ENCODE results near the gene KCNG2. TPM values are rescaled to one million over a fixed set of nuclear protein-coding genes. Genes with fewer than 3 reads are reported as not detected.

Gene KCNG2
- total and polyA plus RNA-seq, 2 of the 4 experiments (the other 2 are of a cell fraction): not detected

GRCh38 chr18:79900610-79901570 is 103.2 kb downstream of the KCNG2 start:
- H4K5ac ChIP-seq (ENCODE audit: low read depth, low read length): no peak overlapping the region
- POLR2A ChIA-PET (ENCODE audit: unreplicated experiment): no interaction called here
- H3K36me3 ChIP-seq (ENCODE audit: control insufficient read depth, insufficient read depth, low read length): peaks cover 33% of the 10 kb centered on the region
- H2BK120ac ChIP-seq (ENCODE audit: low read depth, low read length): no peak overlapping the region
- intact Hi-C loops (cut with micrococcal nuclease): no loop called here
- no peak overlapping the region for H3K27ac ChIP-seq (ENCODE audit: insufficient read depth, low read length)
- peaks cover 4% of the 10 kb centered on the region for H3K4me1 ChIP-seq (ENCODE audit: control insufficient read depth, insufficient read depth, low read length)
- TF ChIP-seq RCOR1 (IDR thresholded peaks at IDR 0.05; ENCODE audit: insufficient replicate concordance, low read length): no peak
- no peak for TF ChIP-seq CEBPB (IDR thresholded peaks at IDR 0.05; ENCODE audit: low read depth, low read length)
- TF ChIP-seq, protein P1, sequence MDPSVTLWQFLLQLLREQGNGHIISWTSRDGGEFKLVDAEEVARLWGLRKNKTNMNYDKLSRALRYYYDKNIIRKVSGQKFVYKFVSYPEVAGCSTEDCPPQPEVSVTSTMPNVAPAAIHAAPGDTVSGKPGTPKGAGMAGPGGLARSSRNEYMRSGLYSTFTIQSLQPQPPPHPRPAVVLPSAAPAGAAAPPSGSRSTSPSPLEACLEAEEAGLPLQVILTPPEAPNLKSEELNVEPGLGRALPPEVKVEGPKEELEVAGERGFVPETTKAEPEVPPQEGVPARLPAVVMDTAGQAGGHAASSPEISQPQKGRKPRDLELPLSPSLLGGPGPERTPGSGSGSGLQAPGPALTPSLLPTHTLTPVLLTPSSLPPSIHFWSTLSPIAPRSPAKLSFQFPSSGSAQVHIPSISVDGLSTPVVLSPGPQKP (IDR thresholded peaks at IDR 0.05; ENCODE audit: borderline replicate concordance, low read depth, low read length): no peak
- no peak for TF ChIP-seq NFE2L2 (IDR thresholded peaks at IDR 0.05; ENCODE audit: low read depth, low read length)
- TF ChIP-seq, protein P2, sequence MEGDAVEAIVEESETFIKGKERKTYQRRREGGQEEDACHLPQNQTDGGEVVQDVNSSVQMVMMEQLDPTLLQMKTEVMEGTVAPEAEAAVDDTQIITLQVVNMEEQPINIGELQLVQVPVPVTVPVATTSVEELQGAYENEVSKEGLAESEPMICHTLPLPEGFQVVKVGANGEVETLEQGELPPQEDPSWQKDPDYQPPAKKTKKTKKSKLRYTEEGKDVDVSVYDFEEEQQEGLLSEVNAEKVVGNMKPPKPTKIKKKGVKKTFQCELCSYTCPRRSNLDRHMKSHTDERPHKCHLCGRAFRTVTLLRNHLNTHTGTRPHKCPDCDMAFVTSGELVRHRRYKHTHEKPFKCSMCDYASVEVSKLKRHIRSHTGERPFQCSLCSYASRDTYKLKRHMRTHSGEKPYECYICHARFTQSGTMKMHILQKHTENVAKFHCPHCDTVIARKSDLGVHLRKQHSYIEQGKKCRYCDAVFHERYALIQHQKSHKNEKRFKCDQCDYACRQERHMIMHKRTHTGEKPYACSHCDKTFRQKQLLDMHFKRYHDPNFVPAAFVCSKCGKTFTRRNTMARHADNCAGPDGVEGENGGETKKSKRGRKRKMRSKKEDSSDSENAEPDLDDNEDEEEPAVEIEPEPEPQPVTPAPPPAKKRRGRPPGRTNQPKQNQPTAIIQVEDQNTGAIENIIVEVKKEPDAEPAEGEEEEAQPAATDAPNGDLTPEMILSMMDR (conservative IDR thresholded peaks at IDR 0.05; ENCODE audit: low read depth, low read length): no peak
- no peak for TF ChIP-seq RAD21 (IDR thresholded peaks at IDR 0.05; ENCODE audit: low read length)
- TF ChIP-seq RFX5 (IDR thresholded peaks at IDR 0.05; ENCODE audit: low read depth, low read length): no peak
- DNase-seq (no peak), ATAC-seq (ENCODE audit: low read depth) (no peak)
- H3K23ac ChIP-seq (ENCODE audit: low read depth, low read length): no peak overlapping the region
- dilution Hi-C loops (cut with HindIII; ENCODE audit: low sequenced_read_pairs, unreplicated experiment): no loop called here
- WGBS, 2 experiments (ENCODE audit: extremely low coverage in 2 of 2, insufficient read length in 1 of 2): 91% methylated on average over 13 of the region's 28 CpGs; no CpG with 5 or more reads in 1 of the 2 experiments
- H3K56ac ChIP-seq (ENCODE audit: extremely low read depth, insufficient read depth, low read length): no peak overlapping the region
- CTCF ChIA-PET: no interaction called here
- no peak overlapping the region for H3K4me2 ChIP-seq (ENCODE audit: low read depth, low read length)
- no peak overlapping the region for H2BK15ac ChIP-seq (ENCODE audit: low read depth, low read length)
- no peaks in the 10 kb centered on the region for H3K27me3 ChIP-seq (ENCODE audit: control insufficient read depth, insufficient read depth, low read length)
- H2AFZ ChIP-seq (replicated peaks; ENCODE audit: low read length, poor library complexity): no peak overlapping the region
- H4K91ac ChIP-seq (ENCODE audit: insufficient read depth, low read depth, low read length): no peak overlapping the region
- no peak overlapping the region for H3K4me3 ChIP-seq (ENCODE audit: insufficient read depth, low read depth, low read length)
- H3K79me1 ChIP-seq (ENCODE audit: low read depth in 1 of 2, low read length in 2 of 2): no peaks in the 10 kb centered on the region; a peak in 1 of 4 replicates
- in situ Hi-C loops (cut with MboI; ENCODE audit: low sequenced_read_pairs): no loop called here
- H2BK20ac ChIP-seq (ENCODE audit: low read depth, low read length): no peak overlapping the region
- H3K9me1 ChIP-seq (ENCODE audit: insufficient read depth, low read length): no peaks in the 10 kb centered on the region
- H3K18ac ChIP-seq (ENCODE audit: low read depth, low read length): no peak overlapping the region
- H3K4ac ChIP-seq (ENCODE audit: low read depth, low read length): no peak overlapping the region
- BruUV-seq (replicated peaks): no TSS peak
- peak overlapping the region; percentile 28 for H2AK9ac ChIP-seq (replicated peaks; ENCODE audit: low read depth, low read length, poor library complexity)
- H4K8ac ChIP-seq (ENCODE audit: low read depth in 2 of 2, low read length in 2 of 2): no peak overlapping the region
- no peak overlapping the region for H2BK5ac ChIP-seq (ENCODE audit: low read depth, low read length, poor library complexity, severe bottlenecking)
- H3K9ac ChIP-seq (ENCODE audit: low read depth, low read length): no peak overlapping the region
- no peak overlapping the region for H3K14ac ChIP-seq (replicated peaks; ENCODE audit: low read depth, low read length)
- no peak overlapping the region for H2AK5ac ChIP-seq (ENCODE audit: low read depth, low read length)
- H3K9me3 ChIP-seq (ENCODE audit: control insufficient read depth, insufficient read depth, low read length): peaks cover 41% of the 10 kb centered on the region
- H4K20me1 ChIP-seq (ENCODE audit: insufficient read depth, low read length): no peaks in the 10 kb centered on the region; the same call in 1 of the 2 replicates

Measured in IMR-90 (cell line).